Stimulated activated naive CD8-positive, alpha-beta T cell treated with anti-CD3 and anti-CD28 coated beads, Interleukin-15, Interleukin-2, amounts not matched to agents 100 U/mL and 50 U/mL, for 24 hours (primary cell): ENCODE results near the gene NRROS.

Experiments
- ATAC-seq: fragments of 150-1000 bp; cut with Tn5 transposase; one replicate; pipeline ENCODE4 v1.10.0; 2021
- DNase-seq: peaks from one replicate; pipeline ENCODE4 v3.0.0; 2021

The NRROS gene

DNA sequence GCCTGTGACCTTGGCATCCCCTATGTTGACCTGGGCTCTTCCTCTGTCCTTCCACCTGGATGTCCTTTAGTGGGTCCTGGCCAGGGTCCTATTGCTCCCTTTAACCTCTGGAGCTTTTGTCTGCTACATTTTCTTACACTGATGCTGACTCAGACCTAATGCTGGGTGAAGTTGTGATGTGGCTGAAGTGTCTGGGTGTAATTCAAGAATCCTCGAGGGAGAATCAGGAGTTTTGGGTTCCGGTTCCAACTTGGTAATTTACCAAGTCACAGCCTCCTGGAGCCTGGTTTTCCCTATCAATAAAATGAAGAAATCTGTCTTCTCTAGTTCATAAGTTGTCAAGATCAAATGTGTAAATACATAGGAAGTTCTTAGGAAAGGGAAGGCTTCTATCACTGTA, 46.9 kb downstream of the NRROS start:
- no peak for DNase-seq
- no peak for ATAC-seq

- ATAC-seq = no peak
- DNase-seq = no peak
Measured at GRCh38 chr3:196688349-196688748, 48.9 kb downstream of the NRROS start.

- DNase-seq (no peak), ATAC-seq (no peak)
Measured at GRCh38 chr3:196689941-196690660, 50.6 kb downstream of the NRROS start.

DNA sequence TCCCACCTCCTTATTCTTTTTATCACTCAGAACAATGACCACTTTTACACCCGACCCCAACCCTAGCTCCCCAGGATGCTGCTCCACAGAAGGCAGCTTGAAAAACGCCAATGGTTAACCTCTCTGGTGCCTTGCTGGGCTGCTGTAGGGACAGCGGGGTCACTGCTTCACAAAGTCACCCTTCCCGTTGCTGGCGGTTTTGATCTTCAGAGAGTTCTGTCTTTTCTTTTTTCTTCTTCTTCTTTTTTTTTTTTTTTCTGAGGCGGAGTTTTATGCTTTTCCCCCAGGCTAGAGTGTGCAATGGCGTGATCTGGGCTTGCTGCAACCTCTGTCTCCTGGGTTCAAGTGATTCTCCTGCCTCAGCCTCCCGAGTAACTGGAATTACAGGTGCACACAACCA, 51.9 kb downstream of the NRROS start:
- ATAC-seq (no peak), DNase-seq (no peak)

GRCh38 chr3:196694202-196694638, 54.7 kb downstream of the NRROS start:
- ATAC-seq = no peak
- no peak for DNase-seq

DNA sequence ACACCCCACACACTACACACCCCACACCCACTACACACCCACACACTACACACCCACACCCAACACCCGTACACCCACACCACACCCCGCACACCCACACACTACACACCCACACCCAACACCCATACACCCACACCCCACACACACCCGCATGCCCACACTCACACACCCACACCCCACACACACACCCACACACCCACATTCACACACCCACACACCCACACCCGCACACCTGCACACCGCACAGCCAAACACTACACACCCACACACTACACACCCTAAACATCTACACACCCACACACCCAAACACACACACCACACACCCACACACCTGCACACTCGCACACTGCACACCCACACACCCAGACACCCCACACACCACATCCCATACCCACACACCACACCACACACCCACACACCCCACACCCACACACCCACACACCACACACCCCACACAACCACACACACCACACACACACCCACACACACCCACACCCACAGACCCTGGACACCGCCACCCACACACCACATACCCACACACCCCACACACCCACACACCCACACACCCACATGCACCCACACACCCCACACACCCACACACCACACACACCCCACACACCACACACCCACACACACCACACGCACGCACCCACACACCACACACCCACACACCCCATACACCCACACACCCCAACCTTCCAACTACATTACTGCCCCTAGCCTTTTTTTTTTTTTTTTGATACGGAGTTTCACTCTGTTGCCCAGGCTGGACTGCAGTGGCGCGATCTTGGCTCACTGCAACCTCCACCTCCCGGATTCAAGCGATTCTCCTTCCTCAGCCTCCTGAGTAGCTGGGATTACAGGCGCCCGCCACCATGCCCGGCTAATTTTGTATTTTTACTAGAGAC, 55.7 kb downstream of the NRROS start:
- no peak for DNase-seq
- peak; percentile 45 for ATAC-seq

DNA sequence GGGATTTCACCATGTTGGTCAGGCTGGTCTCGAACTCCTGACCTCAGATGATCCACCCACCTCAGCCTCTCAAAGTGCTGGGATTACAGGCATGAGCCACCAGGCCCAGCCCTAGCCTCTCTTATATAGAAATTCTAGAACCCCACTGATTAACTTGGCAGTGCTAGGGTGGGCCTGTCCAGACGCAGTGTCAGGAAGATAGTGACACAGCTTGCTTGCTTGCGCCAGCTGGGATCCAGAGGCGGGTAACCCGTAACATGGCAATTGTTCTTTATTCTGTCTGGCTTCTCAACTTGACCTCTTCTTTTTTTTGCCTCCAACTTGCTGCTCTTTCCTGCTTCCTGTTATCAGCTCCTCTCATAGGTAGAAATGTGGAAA, 56.3 kb downstream of the NRROS start:
- no peak for ATAC-seq
- DNase-seq = no peak

DNA sequence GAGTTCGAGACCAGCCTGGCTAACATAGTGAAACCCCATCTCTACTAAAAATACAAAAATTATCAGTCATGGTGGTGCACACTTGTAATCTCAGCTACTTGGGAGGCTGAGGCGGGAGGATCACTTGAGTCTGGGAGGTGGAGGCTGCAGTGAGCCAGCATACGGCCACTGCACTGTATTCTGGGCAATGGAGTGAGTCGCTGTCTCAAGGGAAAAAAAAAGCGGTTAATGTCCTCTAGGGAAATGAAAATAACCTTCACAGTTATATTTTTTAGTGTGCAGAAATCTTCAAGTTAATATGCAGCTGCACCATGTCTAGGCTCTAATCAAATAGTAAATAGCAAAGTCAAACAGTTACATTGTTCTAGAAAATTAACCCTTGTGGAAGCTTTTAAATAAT, 57.8 kb downstream of the NRROS start:
- ATAC-seq = no peak
- no peak for DNase-seq

DNA sequence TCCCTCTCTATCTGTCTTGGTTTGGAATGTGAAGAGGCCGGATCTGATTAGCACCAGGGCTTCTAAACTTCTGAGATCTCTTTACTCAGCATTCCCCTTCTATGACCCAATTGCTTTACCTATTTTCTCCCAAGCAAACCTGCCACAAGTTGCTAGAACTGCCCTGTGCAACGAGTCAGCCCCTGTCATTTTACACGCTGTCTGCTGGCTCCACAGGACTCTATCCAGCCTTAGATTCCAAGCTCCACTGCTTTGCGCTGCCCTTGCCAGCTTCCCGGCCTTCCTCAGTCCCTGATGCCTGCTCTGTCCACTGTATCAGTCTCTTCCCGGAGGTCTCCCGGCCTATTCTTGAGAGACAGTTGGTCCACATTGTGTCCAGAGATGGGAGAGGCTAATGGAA, 60.3 kb downstream of the NRROS start:
- no peak for DNase-seq
- no peak for ATAC-seq

DNA sequence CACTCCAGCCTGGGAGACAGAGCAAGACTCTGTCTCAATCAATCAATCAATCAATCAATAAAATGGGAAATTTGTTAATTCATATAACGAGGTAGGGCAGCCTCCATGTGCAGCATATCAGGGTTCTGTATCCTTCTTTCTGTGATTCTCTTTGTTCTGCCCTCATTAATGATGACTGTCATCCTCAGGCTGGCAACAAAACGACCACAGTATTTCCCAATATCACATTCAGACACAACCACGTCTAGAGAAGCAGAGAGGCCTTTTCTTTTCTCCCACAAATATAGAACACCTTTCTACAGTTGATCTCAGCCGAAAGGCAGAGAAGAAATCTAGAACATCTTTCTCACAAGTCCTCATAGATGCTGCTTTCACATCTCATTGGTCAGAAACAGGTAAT, 61.3 kb downstream of the NRROS start:
- no peak for ATAC-seq

DNA sequence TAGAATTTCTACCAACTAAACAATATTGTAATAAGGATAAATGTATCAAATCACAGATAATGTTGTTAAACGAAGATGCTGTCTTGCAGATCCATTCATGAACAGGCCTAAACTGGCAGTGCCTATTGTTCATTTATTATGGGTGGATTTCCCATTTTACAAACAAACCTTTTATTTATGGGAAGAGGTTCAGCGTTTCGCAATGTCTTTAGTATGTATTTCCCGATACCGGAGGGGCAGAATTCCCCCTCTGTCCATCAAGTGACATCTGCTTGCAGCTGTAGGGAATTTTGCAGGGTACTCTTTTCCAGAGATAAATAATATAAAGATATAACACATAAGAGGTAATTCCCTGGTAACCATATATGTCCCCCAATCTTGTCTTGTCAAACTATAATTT, 66.8 kb downstream of the NRROS start:
- ATAC-seq (no peak), DNase-seq (no peak)

More for the DNA sequence above, 61.3 kb downstream of the NRROS start:
- no peak for DNase-seq

- DNase-seq (no peak), ATAC-seq (no peak)
Measured at GRCh38 chr3:196706731-196707130, 67.2 kb downstream of the NRROS start.

GRCh38 chr3:196707566-196707965, 68.1 kb downstream of the NRROS start:
- DNase-seq = no peak
- ATAC-seq = no peak

DNA sequence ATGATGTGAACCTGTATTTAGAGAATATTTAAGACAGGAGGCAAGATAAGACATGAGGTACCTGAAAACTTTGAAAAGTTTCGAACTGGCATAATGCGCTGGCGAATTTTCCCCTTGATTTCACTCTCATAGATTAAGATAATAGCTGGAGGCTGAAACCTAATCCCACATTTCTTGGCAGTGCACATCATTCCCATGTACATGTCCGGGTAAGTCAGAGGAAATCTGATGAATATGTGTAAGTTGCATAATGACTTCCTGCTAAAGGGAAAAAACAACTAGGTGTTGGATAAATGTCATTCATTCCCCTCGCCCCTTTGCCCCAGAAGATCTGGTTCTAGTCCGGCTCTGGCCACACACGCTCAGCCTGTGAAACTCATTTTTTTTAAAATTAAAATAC, 69.0 kb downstream of the NRROS start:
- DNase-seq = no peak
- ATAC-seq = no peak
